NCI-H82 treated with DMSO at 0.1 percent for 48 hours (cell line): ENCODE data around the gene BPIFB2.

Experiments
- DNase-seq: peaks from one replicate; lab custom pipeline; 2025; ENCODE audit not compliant: unreplicated experiment; lab: John Stamatoyannopoulos, UW

The BPIFB2 gene

DNA sequence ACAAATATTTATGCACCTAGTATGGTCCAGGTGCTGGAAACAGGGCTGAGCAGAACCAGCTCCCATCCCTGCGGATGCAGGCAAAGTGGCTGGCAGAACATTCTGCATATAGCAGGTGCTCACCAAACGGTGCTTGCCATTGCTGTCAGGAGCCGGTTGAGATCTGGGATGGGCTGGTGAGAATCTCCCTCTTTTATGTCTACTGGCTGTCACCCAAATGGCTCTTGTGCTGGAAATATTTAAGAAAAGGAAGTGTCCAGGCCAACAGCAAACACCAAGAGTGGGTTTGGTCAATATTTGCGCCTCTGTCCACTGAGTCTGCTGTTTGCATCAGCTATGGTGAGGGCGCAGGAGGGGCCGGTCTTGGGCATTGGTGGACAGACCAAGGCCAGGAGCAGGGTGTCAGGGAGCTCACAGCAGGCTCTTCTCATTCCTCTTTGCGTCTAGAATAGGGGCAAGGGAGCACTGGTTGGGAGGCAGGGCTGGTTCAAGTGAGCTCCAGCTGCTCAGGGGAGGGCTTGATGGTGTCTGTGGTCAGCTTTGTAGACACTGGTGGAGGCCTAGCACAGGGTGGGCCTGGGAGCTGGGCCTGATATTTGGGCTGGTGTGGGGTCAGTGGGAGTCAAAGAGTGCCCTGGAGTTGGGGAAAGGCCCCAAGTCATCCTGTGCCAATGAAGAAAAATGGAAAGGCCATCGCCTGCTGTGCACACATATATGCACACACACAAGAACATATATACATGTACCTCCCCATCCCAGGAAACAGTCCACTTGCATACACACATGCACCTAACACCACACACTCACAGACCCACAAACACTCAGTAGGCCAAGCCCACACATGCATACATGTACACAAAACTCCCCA lies 1.4 kb upstream of the BPIFB2 start:
- no peak for DNase-seq

DNA sequence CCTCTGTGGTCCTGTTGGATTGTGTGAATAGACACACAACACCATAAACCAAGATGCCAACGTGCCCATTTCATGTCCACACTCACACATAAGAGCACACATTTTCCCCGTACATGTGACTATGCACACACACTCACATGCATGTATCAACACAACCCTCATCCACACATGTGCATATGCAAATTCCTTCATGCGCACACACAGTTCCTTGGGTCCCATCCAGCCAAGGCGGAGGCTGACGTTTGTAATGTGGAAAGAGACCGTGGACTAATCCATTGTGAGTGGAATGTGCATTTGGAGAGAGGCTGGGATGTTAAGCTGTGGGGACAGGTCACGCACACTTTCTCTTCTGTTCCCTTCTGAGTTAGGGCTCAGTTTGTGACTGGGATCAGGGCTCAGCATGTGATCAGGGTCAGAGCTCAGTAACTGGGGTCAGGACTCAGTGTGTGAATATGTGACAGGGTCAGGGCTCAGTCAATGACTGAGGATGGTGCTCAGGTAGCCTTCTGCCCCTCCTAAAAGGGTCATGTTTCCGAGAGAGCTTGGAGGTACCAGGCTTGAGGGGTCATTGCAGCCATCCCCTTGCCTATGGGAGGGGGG lies 628 bp upstream of the BPIFB2 start:
- no peak for DNase-seq

DNA sequence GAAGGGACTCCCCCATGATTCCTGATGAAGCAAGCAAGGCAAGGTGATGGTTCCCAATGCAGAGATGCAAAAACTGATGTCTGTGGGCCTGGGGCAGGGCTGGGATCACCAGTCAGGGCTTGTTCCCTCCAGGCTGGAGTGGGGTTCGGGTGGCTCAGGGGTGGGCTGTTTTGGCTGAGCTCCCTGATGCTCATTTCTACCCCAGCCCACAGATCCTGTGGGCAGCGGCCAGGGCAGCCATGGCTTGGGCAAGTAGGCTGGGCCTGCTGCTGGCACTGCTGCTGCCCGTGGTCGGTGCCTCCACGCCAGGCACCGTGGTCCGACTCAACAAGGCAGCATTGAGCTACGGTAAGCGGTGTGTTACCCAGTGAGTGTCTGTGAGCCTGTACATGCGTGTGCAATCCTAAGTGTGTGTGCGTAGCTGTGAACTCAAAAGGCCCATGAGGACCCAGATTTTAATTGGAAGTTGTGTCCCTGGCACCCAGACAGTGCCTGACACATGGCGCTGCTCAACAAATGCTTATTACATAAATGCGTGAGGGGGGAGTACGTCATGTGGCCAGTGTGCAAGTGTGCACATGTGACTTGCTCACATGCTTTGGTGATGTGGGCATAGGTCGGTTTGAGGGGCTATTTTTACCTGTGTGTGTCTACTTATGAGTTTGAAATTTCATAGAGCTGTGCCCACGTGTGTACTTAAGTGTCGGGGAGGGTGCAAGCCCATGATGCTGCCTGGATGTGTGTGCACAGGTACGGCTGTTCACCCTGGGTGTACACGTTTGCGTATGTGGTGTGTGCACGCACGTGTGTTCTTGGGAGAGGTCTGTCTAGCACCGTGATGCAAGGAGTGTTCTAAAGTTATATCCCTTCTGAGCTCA lies 1.1 kb downstream of the BPIFB2 start:
- no peak for DNase-seq

DNA sequence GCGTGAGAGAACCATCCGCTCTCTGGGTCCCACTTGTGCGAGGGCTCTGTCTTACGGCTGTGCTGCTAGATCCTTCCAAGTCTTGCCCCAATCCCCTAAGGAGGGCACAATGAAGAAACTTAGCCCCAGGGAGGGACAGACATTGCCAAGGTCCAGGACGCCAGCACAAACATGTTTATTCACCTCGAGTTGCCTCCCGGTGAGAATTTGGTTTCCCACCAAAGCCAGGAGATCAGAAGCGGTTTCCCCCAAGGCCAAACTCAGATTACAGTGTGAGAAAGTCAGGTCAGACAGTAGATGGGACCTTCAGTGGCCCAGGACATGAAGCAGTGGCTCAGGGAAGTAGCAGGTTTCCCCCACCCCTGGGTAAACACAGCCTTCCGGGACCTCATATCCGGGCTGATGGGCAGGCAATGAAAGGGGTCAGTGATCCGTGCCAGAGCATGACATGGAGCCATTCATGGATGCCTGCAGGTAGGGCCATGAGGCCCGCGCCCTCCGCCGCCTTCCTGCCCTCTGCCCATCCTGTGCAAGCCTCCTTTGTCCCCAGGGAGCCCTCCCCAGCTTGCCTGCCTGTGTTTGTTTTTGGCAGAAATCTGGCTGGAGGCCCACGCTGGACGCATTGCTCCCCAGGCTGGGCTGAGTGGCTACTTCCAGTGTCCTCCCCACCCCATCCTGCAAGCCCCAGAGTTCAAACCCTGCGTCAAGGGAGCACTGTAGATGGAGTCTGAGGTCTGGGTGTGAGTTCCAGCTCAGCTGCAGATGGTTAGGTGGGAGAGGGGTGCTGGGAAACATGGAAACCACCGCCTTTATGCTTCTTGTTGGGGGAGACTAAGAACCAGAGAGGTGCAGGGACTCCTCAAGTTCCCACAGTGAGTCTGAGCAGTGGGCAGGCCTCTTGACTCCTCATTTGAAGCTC lies 2.0 kb downstream of the BPIFB2 start:
- DNase-seq = no peak

DNA sequence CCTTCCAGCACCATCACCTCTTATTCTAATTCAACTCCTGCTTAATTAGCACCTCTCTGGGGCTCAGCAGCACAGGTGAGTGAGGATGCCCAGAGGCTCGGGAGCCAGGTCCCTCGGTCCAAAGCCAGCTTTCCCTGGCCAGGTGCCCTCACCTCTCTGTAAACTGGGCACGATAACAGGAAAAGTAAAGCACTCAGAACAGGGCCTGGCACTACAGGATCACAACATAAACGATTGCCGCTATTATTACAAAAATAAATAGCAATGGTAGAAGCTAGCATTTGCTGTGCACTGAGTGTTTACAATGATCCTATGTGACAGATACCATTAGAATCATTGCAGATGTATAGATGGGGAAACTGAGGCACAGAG lies 2.6 kb downstream of the BPIFB2 start:
- no peak for DNase-seq

DNA sequence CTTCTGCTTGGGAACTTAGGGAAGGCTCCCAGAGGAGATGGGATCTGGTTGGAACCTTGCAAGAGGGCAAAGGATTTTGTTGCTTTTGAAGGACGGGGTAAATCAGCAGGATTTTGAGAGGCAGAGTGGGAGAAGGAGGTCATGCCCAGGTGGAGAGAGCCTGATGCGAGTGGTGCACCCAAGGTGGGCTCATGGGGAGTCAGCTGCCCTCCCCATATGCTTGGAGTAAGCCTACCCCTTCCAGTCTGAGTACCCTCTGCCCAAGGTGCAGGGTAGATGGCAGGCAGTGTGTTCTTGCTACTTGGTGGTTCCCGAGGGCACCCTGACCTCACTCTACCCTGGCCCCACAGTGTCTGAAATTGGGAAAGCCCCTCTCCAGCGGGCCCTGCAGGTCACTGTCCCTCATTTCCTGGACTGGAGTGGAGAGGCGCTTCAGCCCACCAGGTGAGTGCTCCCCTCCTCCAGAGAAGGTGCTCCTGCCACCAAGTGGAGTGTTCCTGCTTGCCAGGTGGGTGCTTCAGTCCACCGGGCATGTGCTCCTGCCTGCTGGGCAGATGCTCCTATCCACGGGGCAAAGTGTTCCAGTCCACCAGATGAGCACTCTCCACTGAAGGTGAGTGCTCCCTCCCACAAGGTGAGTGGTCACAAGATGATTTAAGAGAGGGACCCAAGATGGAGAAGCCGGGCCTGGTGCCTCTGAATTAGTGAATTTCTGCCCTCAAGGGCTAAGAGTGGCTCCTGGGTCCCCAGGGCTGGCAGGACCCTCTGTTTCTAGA lies 3.4 kb downstream of the BPIFB2 start:
- no peak for DNase-seq

DNA sequence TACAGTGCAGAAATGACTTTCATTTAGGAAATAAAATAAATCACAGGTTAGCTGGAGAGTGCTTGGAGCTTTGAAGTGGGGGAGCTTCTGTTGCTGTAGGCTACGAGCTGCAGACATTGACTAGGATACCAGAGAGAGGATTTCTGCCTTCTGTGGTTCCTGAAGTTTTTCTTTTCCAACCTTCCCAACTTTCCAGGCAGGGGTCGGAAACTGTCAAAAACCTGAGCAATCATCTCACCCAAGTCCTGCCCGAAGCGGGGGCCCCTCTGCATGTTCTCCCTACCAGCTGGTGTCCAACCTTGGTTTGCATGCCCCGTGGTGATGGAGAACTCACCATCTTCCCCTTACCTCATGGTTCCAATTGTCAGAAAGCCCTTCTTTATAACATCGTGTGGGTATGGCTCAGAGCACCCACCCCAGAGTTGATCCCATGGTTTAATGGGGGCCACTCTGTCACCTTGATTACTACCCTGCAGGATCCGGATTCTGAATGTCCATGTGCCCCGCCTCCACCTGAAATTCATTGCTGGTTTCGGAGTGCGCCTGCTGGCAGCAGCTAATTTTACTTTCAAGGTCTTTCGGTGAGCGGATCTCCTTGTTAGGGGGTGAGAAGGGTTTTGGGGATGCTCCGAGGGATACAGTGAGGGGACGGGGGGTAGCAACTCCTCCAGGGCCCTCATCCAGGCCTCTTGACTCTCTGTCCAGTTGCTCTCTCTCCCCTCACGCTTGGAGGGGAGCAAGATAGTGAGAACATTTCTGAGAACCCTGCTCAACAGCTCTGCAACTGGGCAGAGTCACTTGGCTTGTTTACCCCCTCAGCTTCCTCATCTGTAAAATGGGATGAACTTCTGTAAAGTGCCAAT lies 5.1 kb downstream of the BPIFB2 start:
- no peak for DNase-seq

DNA sequence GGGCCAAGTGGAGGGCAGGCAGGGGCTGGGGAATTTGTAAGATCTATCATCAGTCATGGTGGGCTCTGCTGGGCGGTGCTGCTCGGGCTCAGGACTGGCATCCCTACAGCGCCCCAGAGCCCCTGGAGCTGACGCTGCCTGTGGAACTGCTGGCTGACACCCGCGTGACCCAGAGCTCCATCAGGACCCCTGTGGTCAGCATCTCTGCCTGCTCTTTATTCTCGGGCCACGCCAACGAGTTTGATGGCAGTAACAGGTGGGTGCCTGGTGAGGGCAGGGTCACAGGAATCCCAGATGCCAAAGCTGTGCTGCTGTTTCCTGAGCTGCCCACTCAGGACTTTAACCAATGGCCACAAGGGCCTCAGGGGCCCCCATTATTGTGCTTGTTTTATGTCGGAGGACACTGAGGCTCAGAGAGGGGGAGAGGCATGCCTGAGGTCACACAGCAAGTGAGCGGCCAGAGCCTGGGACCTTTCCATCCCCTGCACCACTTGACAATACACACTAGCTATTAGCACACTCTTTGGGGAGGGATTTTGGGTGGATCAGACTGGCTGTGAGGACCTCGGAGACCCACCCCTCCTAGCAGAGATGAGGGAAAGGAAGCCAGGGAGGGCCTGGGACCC lies 6.3 kb downstream of the BPIFB2 start:
- DNase-seq = no peak

DNA sequence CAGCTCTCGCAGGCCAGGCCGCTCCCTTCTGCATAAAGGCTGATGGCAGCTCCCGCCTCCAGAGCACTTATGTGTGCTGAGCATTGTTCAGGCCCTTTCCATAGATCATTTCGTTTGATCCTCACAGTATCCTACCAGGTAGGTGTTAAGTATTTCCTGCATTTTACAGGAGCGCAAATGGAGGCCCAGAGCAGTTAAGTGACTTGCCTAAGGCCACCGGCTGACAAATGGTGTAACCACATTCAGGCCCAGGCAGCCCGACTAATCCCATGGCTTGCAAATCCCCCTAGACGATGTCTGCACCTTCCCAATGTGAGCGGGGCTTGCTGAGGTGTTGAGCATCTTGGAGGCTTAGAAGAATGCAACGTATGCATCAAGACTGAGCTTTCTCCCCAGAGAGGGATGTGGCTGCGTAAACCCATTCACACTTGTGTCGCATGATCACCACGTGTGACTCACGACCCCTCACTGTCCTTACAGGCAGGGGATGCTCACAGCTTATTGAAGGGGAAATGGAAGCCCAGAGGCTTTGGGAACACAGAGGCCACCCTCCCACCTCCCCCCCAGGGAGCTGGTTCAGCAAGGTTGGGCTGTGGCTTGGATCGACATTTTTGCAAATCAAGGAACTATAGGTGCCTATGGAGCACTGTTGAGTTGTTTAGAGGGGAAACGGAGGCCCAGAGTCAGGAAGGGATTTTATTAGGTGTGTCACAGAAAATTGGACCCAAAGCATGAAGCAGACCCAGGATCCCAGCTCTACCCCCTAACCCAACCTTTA lies 7.0 kb downstream of the BPIFB2 start:
- no peak for DNase-seq

DNA sequence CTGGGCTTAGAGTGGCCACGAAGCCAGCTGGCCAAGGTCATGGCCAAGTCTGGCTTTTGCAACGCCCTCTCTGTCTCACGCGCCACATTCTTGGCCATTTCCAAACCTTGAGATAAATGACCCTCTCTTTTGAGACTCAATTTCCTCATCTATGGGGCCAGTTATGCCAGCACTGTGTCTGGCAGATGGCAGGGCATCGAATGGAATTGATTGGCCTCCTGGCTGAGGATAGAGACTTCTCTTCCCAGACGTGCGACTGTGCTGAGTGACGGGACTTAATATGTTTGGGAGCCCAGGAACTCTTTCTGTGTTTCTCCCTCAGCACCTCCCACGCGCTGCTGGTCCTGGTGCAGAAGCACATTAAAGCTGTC lies 7.6 kb downstream of the BPIFB2 start:
- DNase-seq = no peak

DNA sequence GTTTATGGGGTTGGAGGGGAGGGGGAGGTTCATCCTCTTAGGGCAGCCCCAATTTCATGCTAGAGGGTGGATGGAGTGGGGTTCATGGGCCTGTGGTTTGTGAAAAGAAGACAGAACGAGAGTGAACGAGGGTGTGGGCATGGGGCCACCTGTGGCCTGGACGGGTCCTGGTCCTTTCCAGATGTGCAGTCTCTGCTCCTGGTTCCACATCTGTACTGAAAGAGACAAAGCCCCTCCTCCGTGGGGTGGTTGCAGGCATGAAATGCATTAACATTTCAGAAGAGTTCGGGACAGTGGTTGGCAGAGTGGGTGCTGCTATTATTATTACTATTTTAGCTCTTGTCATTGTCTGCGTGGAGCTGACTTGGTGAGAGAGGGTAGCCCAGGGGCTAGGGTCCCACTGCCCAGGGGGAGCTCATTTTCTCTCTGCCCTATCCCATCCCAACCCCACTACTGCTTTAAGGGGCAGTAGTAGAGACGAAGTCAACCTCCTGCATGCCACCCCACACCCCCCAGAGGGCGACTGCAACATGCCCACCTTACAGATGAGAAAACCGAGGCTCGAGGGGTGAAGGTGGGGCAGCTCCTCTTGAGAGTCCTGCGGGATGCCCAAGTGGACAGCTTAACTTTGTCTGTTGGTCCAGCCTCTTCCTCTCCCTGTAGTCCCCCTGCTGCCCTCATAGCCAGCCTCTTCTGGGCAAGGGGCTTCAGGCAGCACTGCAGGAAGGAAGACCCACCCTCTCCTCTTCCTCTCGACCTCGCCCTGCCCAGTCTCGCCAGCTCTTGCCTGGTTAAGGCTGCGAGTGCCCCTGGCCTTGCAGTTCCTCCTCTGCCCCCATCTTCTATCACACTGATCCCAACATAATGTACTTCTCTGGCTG lies 8.4 kb downstream of the BPIFB2 start:
- DNase-seq = no peak

DNA sequence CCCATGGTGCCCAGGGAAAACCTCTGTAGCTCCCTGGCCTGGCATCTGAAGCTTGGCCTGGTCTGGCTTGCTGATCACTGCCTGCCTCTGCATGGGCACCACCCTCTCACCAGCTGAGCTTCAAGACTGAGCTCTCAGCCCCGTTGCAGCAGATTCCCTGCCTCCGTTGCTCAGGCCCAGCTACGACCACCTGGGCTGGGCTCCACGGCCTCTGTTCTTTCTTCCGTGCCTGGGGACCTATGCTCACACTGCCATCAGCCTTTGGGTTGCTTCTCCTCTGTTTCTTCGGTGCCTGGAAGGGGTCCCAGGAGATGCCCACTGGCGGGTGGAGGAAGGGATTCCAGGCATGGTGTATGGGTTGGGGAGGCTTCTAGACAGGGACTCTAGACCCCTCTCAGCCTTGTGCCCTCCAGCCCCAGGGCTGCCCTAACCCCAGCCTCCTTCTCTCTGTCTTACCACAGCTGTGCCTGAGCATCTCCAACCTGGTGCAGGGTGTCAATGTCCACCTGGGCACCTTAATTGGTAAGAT lies 9.1 kb downstream of the BPIFB2 start:
- DNase-seq = no peak

DNA sequence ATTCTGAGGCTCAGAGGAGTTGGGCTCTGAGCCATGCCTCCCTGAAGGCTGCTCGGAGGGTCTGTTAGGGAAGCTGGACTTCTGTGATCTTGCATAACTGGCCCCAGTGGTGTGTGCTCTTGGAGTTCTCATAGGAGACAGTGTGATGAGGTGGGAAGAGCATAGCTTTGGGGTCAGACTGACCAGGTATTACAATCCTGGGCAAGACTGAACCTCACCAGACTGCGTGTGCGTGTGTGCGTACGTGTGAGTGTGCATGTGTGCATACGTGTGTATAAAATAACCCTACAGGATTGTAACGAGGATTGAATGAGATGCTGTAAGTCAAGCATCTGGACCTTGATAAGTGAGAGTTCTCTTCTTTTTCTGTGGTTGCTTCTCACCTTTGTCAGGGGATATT lies 10.0 kb downstream of the BPIFB2 start:
- no peak for DNase-seq

DNA sequence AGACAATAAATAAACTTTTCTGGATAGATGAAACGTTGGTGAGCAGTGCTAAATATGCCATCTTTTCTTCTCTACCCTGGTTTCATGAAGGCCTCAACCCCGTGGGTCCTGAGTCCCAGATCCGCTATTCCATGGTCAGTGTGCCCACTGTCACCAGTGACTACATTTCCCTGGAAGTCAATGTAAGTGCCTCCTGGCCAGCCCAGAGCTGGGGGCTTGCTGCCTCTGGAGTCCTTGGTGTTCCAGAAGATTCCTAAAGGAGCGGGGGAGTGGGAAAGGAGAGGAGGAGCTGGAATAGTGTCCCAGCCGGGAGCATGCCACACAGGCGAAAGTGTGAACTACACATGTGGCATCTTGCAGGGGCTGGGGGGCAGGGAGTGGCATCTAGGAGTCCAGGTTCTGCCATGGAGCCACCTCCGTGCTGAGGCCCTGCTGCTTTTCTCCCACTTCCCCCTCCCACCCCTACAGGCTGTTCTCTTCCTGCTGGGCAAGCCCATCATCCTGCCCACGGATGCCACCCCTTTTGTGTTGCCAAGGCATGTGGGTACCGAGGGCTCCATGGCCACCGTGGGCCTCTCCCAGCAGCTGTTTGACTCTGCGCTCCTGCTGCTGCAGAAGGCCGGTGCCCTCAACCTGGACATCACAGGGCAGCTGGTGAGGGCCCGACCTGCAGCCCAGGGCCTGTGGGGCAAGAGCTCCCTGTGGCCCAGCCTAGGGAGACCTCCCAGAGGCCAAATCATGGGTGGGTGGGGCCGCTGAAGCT lies 10.8 kb downstream of the BPIFB2 start:
- no peak for DNase-seq

DNA sequence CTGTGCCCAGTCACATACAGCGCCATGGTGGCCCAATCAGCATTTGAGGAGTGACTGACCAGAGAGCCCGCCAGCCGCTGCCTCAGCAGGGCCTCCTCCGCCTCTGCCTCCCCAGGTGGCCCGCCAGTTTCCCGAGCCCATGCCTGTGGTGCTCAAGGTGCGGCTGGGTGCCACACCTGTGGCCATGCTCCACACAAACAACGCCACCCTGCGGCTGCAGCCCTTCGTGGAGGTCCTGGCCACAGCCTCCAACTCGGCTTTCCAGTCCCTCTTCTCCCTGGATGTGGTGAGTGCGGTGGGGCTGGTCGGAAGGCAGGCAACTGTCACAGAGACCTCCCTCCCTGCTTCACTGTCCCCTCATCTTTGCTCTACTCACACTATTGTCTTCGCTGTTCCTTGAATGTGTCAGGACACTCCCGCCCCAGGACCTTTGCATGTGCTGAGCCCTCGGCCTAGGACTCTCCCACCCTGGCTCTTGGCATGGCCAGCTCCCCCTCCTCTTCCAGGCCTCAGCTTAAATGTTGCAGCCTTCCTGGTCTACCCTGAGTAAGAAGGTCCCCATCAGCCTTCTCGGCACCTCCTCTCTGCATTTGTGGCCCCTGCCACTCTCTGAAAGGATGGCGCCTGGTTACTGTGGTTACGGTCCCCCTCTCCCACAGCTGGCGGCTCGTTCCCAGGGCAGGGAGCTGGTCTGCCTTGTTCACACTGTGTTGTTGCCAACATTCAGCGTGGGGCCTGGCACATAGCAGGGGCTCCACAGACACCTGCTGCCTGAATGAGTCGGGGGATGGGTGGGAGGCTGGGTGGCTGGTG lies 12.2 kb downstream of the BPIFB2 start:
- DNase-seq = no peak
